IPS-18a (cell line): Measurements from ENCODE around the gene APAF1.

ENCODE experiments used
- H3K27ac ChIP-seq: one replicate; pipeline ENCODE4 v1.5.1; 2013; ENCODE audit warnings: low read length
- H3K27me3 ChIP-seq: one replicate; pipeline ENCODE4 v1.6.1; 2013; ENCODE audit warnings: mild to moderate bottlenecking, low read length; ENCODE audit not compliant: control insufficient read depth, insufficient read depth
- H3K36me3 ChIP-seq: one replicate; pipeline ENCODE4 v1.6.1; 2013; ENCODE audit warnings: low read depth, low read length; ENCODE audit not compliant: control insufficient read depth
- H3K4me1 ChIP-seq: one replicate; pipeline ENCODE4 v1.6.1; 2013; ENCODE audit warnings: low read depth, low read length; ENCODE audit not compliant: control insufficient read depth
- H3K4me3 ChIP-seq: one replicate; pipeline ENCODE4 v1.5.1; 2013; ENCODE audit warnings: low read length
- H3K9ac ChIP-seq: one replicate; pipeline ENCODE4 v1.6.1; 2013; ENCODE audit warnings: mild to moderate bottlenecking, low read length, moderate library complexity
- H3K9me3 ChIP-seq: one replicate; pipeline ENCODE4 v1.6.1; 2013; ENCODE audit warnings: low read depth, low read length; ENCODE audit not compliant: control insufficient read depth

APAF1 gene

DNA sequence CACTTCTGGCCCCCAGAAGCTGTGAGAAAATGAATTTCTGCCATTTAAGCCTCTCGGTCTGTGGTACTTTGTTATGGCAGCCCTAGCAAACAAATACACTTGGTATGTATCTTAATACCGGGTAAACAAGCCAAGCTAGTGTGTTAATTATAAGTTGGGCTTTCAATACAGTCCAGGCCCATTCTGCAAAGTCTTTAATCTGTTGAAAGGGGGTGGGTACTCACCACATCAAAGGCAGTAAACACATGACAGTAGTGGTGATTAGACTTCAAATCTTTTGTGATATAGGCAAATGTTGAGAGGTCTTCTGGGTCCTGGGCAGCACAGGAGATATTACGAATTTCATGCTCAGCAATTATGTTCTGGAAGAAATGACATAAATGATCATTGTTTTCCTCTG is 127.7 kb downstream of the APAF1 start:
- no peak overlapping the region for H3K9ac ChIP-seq
- no peaks in the 10 kb centered on the region for H3K36me3 ChIP-seq
- no peak overlapping the region for H3K4me3 ChIP-seq
- H3K27me3 ChIP-seq: no peaks in the 10 kb centered on the region
- H3K4me1 ChIP-seq: no peaks in the 10 kb centered on the region
- H3K27ac ChIP-seq: no peak overlapping the region
- H3K9me3 ChIP-seq: no peaks in the 10 kb centered on the region

DNA sequence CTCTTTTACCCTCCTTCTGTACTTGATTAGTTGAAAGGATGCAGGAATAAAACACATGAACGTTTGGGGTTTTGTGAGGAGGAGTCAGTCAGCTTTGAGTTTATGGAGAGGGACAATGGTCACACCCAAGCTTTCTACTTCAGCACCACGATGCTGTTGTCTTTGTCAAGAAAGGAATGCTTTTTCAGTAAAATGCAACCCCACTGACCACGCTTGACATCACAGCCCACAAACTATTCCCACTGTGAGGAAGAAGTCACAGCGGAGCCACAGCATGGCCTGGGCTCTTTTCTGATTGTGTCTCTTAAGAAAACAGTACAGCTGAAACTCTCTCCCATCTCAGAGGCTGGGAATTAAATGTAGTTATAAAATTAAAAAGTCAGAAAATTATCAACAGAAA is 135.2 kb downstream of the APAF1 start:
- Histone ChIP-seq H3K9ac (no peak overlapping the region), H3K4me3 (no peak overlapping the region), H3K9me3 (no peaks in the 10 kb centered on the region), H3K27me3 (no peaks in the 10 kb centered on the region), H3K4me1 (no peaks in the 10 kb centered on the region), H3K27ac (no peak overlapping the region), H3K36me3 (no peaks in the 10 kb centered on the region)

DNA sequence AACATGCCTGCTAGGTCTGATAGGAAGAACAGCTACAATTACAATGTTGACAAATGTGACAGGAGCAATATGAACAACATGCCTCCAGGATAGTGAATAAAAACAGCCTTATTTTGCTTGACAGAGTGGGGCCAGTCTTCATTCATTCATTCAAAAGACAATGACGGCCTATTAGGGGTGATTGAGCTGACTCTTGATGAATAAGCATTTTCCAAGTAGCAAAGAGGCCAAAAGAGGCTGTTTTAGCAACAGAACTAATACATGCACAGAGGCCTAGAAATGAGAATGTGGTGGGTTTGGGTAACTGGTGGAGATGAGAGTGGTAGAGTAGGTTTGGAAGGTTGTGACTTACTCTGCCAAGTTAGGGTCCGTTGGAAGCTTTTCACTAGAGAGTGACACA is 138.3 kb downstream of the APAF1 start:
- Histone ChIP-seq H3K27me3 (no peaks in the 10 kb centered on the region), H3K4me1 (no peaks in the 10 kb centered on the region), H3K27ac (no peak overlapping the region), H3K9ac (no peak overlapping the region), H3K36me3 (no peaks in the 10 kb centered on the region), H3K4me3 (no peak overlapping the region), H3K9me3 (no peaks in the 10 kb centered on the region)
